Measurements from ENCODE around the gene LTF.

- TF ChIP-seq CTCF (IDR thresholded peaks at IDR 0.05 in 4 of 5, conservative IDR thresholded peaks at IDR 0.05 in 1 of 5) = no peak
- no peak for TF ChIP-seq POLR2A (IDR thresholded peaks at IDR 0.05)
Observed at GRCh38 chr3:46429671-46430070, 35.0 kb downstream of the LTF start.

Measured in gastrocnemius medialis (tissue), 4 donors.